HepG2 (cell line): ENCODE measurements around the gene MED22. TPM values are rescaled to one million over a fixed set of nuclear protein-coding genes. Genes with fewer than 3 reads are reported as not detected.

ENCODE experiments used
- ETV6 ChIP-seq: sonication (generic); formaldehyde crosslinking; conservative IDR thresholded peaks from 2 replicates; pipeline ENCODE4 v1.4.0; 2020; ENCODE audit warnings: missing genetic modification reagents
- JDP2 ChIP-seq: sonication (generic); formaldehyde crosslinking; IDR thresholded peaks from 2 replicates; pipeline ENCODE4 v1.8.1; 2022; ENCODE audit warnings: missing genetic modification reagents, borderline replicate concordance
- JUNB ChIP-seq: sonication (generic); formaldehyde crosslinking; IDR thresholded peaks from 2 replicates; pipeline ENCODE4 v1.8.0; 2022; ENCODE audit warnings: missing genetic modification reagents, mild to moderate bottlenecking, borderline replicate concordance
- RAD21 ChIP-seq: fragments of 450-650 bp; formaldehyde crosslinking; IDR thresholded peaks from 2 replicates; pipeline ENCODE4 v1.5.0; 2020; ENCODE audit warnings: mild to moderate bottlenecking
- TARDBP ChIP-seq: sonication (generic); formaldehyde crosslinking; IDR thresholded peaks from 2 replicates; pipeline ENCODE4 v1.8.0; 2022; ENCODE audit warnings: mild to moderate bottlenecking, missing genetic modification reagents
- polyA plus RNA-seq, 8 experiments: library from polyadenylated mRNA; depleted of rRNA in 3 of 8; stranded (reverse) in 7 of 8; unstranded in 1 of 8; fragments of >200 nt; fragmentation: Illumina TruSeq in 4 of 8; extraction: Trizol in 4 of 8; gene quantifications; 2 replicates each; pipeline versions ENCODE4 v1.2.1 to v1.2.3, GENCODE V29; 2011 to 2016; ENCODE audit warnings: low read depth in 4 of 8, missing spikeins in 1 of 8, mixed read lengths in 1 of 8; ENCODE audit not compliant: insufficient read depth in 1 of 8
- total RNA-seq, 5 experiments: library from RNA; depleted of rRNA; stranded (reverse); fragments of >200 nt; fragmentation: Illumina TruSeq; extraction: Trizol; gene quantifications; 2 replicates each; pipeline ENCODE4 v1.2.3, GENCODE V29; 2016; ENCODE audit warnings: low read depth in 1 of 5
- TF ChIP-seq, protein P1 (sequence below): sonication (generic); formaldehyde crosslinking; conservative IDR thresholded peaks from 2 replicates; pipeline ENCODE4 v1.8.1; 2023; ENCODE audit warnings: missing genetic modification reagents
- TF ChIP-seq, protein P2 (sequence below), 2 experiments: sonication (generic) in 1 of 2; formaldehyde crosslinking in 1 of 2; IDR thresholded peaks; 2 replicates each; pipeline versions ENCODE4 v1.4.0 to v1.6.1; 2018 to 2020; ENCODE audit warnings: missing genetic modification reagents in 2 of 2, borderline replicate concordance in 1 of 2, low read depth in 1 of 2, mild to moderate bottlenecking in 1 of 2, missing biosample characterization in 1 of 2
- TF ChIP-seq, protein P3 (sequence below): sonication (generic); formaldehyde crosslinking; IDR thresholded peaks from 2 replicates; pipeline ENCODE4 v1.4.0; 2020; ENCODE audit warnings: missing genetic modification reagents, mild to moderate bottlenecking, borderline replicate concordance
- TF ChIP-seq, protein P4 (sequence below): sonication (generic); formaldehyde crosslinking; IDR thresholded peaks from one replicate; pipeline ENCODE4 v1.5.1; 2020; ENCODE audit warnings: mild to moderate bottlenecking, missing genetic modification reagents; ENCODE audit errors: not compliant biosample characterization

The MED22 gene
- total and polyA plus RNA-seq, 2 of the 13 experiments (the other 11 are each of a cell fraction or from before 2014, with no cell fraction given): 15.8 to 22.1 TPM

DNA sequence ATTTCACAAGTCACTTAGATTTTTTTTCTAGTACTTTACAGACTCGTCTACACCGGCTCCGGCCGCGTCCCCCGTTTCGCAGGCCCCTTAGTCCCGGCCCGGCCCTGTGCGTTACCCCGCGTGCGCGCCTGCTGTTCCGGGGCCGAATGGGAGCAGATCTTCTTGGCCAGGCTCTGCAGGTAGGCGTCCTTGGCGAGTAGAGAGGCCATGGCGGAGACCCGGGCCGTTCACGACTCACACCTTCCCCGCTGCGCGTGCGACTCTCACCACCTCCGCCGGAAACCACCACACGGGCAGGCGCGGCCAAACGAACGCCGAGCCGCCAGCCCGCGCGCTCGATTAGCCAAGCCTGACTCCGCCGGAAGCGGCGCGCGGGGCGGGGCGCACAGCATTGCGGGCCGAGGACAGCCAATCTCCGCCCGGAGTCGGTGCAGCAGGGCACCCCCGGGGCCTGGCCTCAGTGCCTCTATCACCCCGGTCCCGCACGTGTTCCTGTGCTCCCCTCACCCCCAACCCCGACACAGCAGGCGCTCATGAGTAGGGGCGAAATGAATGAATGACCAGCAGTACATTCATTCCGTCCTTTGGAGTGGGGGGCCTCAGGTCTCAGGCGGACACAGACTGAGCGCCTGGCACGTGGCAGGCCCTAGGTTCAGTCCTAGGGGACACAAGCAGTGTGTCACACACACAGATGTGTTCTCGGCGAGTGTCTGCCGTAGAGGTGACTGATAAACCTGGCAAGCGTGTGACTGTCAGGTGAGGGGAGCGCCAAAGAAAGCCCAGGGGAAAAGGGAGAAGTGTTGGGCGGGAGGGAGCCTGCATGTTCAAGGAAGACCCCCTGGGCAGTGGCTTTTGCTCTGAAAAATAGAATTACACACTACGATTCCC lies 11.8 kb downstream of the MED22 start, which contains the start of gene SURF6 (continued):
- TF ChIP-seq, protein P1, sequence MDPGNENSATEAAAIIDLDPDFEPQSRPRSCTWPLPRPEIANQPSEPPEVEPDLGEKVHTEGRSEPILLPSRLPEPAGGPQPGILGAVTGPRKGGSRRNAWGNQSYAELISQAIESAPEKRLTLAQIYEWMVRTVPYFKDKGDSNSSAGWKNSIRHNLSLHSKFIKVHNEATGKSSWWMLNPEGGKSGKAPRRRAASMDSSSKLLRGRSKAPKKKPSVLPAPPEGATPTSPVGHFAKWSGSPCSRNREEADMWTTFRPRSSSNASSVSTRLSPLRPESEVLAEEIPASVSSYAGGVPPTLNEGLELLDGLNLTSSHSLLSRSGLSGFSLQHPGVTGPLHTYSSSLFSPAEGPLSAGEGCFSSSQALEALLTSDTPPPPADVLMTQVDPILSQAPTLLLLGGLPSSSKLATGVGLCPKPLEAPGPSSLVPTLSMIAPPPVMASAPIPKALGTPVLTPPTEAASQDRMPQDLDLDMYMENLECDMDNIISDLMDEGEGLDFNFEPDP (CRISPR knock-in tag): no peak
- TF ChIP-seq, protein P2, sequence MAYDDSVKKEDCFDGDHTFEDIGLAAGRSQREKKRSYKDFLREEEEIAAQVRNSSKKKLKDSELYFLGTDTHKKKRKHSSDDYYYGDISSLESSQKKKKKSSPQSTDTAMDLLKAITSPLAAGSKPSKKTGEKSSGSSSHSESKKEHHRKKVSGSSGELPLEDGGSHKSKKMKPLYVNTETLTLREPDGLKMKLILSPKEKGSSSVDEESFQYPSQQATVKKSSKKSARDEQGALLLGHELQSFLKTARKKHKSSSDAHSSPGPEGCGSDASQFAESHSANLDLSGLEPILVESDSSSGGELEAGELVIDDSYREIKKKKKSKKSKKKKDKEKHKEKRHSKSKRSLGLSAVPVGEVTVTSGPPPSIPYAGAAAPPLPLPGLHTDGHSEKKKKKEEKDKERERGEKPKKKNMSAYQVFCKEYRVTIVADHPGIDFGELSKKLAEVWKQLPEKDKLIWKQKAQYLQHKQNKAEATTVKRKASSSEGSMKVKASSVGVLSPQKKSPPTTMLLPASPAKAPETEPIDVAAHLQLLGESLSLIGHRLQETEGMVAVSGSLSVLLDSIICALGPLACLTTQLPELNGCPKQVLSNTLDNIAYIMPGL (CRISPR knock-in tag; IDR thresholded peaks at IDR 0.05; ENCODE audit: borderline replicate concordance in 1 of 2, low read depth in 1 of 2): peak; percentile 92 to 95; a peak in 3 of 4 replicates
- TF ChIP-seq TARDBP (CRISPR knock-in tag): peak; percentile 98
- TF ChIP-seq RAD21 (CRISPR knock-in tag): peak; percentile 55; the same call in 1 of the 2 replicates
- TF ChIP-seq, protein P3, sequence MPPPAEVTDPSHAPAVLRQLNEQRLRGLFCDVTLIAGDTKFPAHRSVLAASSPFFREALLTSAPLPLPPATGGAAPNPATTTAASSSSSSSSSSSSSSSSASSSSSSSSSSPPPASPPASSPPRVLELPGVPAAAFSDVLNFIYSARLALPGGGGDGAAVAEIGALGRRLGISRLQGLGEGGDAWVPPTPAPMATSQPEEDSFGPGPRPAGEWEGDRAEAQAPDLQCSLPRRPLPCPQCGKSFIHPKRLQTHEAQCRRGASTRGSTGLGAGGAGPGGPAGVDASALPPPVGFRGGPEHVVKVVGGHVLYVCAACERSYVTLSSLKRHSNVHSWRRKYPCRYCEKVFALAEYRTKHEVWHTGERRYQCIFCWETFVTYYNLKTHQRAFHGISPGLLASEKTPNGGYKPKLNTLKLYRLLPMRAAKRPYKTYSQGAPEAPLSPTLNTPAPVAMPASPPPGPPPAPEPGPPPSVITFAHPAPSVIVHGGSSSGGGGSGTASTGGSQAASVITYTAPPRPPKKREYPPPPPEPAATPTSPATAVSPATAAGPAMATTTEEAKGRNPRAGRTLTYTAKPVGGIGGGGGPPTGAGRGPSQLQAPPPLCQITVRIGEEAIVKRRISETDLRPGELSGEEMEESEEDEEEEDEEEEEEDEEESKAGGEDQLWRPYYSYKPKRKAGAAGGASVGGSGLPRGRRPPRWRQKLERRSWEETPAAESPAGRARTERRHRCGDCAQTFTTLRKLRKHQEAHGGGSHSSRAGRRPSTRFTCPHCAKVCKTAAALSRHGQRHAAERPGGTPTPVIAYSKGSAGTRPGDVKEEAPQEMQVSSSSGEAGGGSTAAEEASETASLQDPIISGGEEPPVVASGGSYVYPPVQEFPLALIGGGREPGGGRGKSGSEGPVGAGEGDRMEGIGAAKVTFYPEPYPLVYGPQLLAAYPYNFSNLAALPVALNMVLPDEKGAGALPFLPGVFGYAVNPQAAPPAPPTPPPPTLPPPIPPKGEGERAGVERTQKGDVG: peak; percentile 19; the same call in 1 of the 2 replicates
- 0 out of 2 replicates have a peak, but pooled peaks have one; percentile 3 for TF ChIP-seq JUNB (CRISPR knock-in tag)
- TF ChIP-seq JDP2: peak; percentile 25; the same call in 1 of the 2 replicates
- TF ChIP-seq, protein P4, sequence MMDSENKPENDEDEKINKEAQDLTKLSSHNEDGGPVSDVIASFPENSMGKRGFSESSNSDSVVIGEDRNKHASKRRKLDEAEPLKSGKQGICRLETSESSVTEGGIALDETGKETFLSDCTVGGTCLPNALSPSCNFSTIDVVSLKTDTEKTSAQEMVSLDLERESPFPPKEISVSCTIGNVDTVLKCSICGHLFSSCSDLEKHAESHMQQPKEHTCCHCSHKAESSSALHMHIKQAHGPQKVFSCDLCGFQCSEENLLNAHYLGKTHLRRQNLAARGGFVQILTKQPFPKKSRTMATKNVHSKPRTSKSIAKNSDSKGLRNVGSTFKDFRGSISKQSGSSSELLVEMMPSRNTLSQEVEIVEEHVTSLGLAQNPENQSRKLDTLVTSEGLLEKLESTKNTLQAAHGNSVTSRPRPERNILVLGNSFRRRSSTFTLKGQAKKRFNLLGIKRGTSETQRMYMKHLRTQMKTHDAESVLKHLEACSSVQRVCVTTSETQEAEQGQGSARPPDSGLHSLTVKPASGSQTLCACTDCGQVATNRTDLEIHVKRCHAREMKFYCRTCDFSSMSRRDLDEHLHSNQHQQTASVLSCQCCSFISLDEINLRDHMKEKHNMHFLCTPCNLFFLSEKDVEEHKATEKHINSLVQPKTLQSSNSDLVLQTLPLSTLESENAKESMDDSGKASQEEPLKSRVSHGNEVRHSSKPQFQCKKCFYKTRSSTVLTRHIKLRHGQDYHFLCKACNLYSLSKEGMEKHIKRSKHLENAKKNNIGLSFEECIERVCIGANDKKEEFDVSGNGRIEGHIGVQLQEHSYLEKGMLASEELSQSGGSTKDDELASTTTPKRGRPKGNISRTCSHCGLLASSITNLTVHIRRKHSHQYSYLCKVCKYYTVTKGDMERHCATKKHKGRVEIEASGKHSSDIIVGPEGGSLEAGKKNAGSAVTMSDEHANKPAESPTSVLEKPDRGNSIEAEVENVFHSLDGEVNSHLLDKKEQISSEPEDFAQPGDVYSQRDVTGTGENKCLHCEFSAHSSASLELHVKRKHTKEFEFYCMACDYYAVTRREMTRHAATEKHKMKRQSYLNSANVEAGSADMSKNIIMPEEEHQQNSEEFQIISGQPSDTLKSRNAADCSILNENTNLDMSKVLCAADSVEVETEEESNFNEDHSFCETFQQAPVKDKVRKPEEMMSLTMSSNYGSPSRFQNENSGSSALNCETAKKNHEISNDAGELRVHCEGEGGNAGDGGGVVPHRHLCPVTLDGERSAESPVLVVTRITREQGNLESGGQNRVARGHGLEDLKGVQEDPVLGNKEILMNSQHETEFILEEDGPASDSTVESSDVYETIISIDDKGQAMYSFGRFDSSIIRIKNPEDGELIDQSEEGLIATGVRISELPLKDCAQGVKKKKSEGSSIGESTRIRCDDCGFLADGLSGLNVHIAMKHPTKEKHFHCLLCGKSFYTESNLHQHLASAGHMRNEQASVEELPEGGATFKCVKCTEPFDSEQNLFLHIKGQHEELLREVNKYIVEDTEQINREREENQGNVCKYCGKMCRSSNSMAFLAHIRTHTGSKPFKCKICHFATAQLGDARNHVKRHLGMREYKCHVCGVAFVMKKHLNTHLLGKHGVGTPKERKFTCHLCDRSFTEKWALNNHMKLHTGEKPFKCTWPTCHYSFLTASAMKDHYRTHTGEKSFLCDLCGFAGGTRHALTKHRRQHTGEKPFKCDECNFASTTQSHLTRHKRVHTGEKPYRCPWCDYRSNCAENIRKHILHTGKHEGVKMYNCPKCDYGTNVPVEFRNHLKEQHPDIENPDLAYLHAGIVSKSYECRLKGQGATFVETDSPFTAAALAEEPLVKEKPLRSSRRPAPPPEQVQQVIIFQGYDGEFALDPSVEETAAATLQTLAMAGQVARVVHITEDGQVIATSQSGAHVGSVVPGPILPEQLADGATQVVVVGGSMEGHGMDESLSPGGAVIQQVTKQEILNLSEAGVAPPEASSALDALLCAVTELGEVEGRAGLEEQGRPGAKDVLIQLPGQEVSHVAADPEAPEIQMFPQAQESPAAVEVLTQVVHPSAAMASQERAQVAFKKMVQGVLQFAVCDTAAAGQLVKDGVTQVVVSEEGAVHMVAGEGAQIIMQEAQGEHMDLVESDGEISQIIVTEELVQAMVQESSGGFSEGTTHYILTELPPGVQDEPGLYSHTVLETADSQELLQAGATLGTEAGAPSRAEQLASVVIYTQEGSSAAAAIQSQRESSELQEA (CRISPR knock-in tag): peak; percentile 75
- peak; percentile 93 for TF ChIP-seq ETV6 (CRISPR knock-in tag)
